Upper lobe of left lung (tissue), 6 donors: Measurements from ENCODE around the gene KRT82. TPM values are rescaled to one million over a fixed set of nuclear protein-coding genes. Genes with fewer than 3 reads are reported as not detected.

Source experiments
- ATAC-seq, 2 donors: fragments of 200-7000 bp; cut with Tn5 transposase; one replicate each; pipeline ENCODE4 v1.9.1; 2022; ENCODE audit warnings: mild to moderate bottlenecking in 2 of 2, moderate library complexity in 2 of 2; ENCODE audit not compliant: low FRiP score in 2 of 2
- DNase-seq, 2 donors: peaks; one replicate each; pipeline ENCODE4 v3.0.0-alpha.2; 2019 to 2020
- H3K27ac ChIP-seq, 4 donors: fragments of 200-600 bp; sonication (generic); one replicate each; pipeline ENCODE4 v1.5.1; 2016 to 2019
- H3K27me3 ChIP-seq, 4 donors: fragments of 200-600 bp; sonication (generic); one replicate each; pipeline ENCODE4 v1.5.1; 2017 to 2019
- H3K36me3 ChIP-seq, 4 donors: fragments of 200-600 bp; sonication (generic); one replicate each; pipeline ENCODE4 v1.5.1; 2016 to 2019
- H3K4me1 ChIP-seq, 4 donors: fragments of 200-600 bp; sonication (generic); one replicate each; pipeline ENCODE4 v1.5.1; 2018 to 2019
- H3K4me3 ChIP-seq, 4 donors: fragments of 200-600 bp; sonication (generic); one replicate each; pipeline ENCODE4 v1.5.1; 2017 to 2019; ENCODE audit warnings: mild to moderate bottlenecking in 2 of 4, moderate library complexity in 1 of 4
- H3K9me3 ChIP-seq, 4 donors: fragments of 200-600 bp; sonication (generic); one replicate each; pipeline ENCODE4 v1.5.1; 2018 to 2019
- CTCF ChIP-seq, 6 experiments: fragments of 450-650 bp in 4 of 6; fragments of 200-600 bp in 2 of 6; sonication (generic) in 2 of 6; IDR thresholded peaks; one replicate each; pipeline ENCODE4 v1.5.1; 2016 to 2019; ENCODE audit warnings: antibody characterized with exemption in 6 of 6
- EP300 ChIP-seq, 4 donors: sonication (generic); formaldehyde crosslinking; IDR thresholded peaks; one replicate each; pipeline ENCODE4 v1.5.1; 2017; ENCODE audit warnings: antibody characterized with exemption in 4 of 4, control low read depth in 2 of 4
- POLR2A ChIP-seq, 4 donors: fragments of 450-650 bp; IDR thresholded peaks; one replicate each; pipeline ENCODE4 v1.5.1; 2016 to 2017; ENCODE audit warnings: antibody characterized with exemption in 4 of 4, mild to moderate bottlenecking in 2 of 4
- POLR2AphosphoS5 ChIP-seq, 2 donors: sonication (generic); formaldehyde crosslinking; IDR thresholded peaks; one replicate each; pipeline ENCODE4 v1.5.1; 2017; ENCODE audit warnings: antibody characterized with exemption in 2 of 2
- WGBS, 2 donors: methylation state at CpG; one replicate each; pipeline ENCODE4 v1.1.5; 2017 to 2018; 5-methylcytosine and 5-hydroxymethylcytosine counted together
- total RNA-seq, 6 donors: library from RNA; depleted of rRNA in 4 of 6; stranded (reverse); fragments of >200 nt in 4 of 6; gene quantifications; one replicate each; pipeline versions ENCODE4 v1.1.0 to v1.2.1, GENCODE V29; 2016 to 2021
- donor health status: DM: no; HTN: no; CAD: no; lungs with moderate emphysema.
- donor health status: DM: no; HTN: yes; CAD: no; lungs with severe emphysema.

The KRT82 gene
- total RNA-seq, 6 donors from 2014 or later, result not detected

- Histone ChIP-seq H3K27ac (no peak overlapping the region), H3K9me3 (no peaks in the 10 kb centered on the region), H3K4me1 (no peaks in the 10 kb centered on the region), H3K27me3 (no peaks in the 10 kb centered on the region), H3K4me3 (no peak overlapping the region), H3K36me3 (no peaks in the 10 kb centered on the region)
- TF ChIP-seq CTCF (IDR thresholded peaks at IDR 0.05) (no peak), POLR2A (IDR thresholded peaks at IDR 0.05) (no peak), POLR2AphosphoS5 (IDR thresholded peaks at IDR 0.05) (no peak), EP300 (IDR thresholded peaks at IDR 0.05) (no peak)
- no peak for DNase-seq
- WGBS, 2 donors, result 78 to 99% methylated on average over 5 of the region's 5 CpGs
- ATAC-seq, result no peak
Measured at GRCh38 chr12:52425466-52425865, 19.3 kb upstream of the KRT82 start.

GRCh38 chr12:52423661-52424500, 17.7 kb upstream of the KRT82 start:
- 56 to 90% methylated on average over 2 to 10 of the region's 11 CpGs for WGBS, 2 donors
- TF ChIP-seq CTCF (IDR thresholded peaks at IDR 0.05) (no peak), POLR2A (IDR thresholded peaks at IDR 0.05) (no peak), EP300 (IDR thresholded peaks at IDR 0.05) (no peak), POLR2AphosphoS5 (IDR thresholded peaks at IDR 0.05) (no peak)
- H3K4me1 ChIP-seq, result no peaks in the 10 kb centered on the region
- peak in 1 of 2 donors; percentile 27 for ATAC-seq
- H3K27ac ChIP-seq, result peak overlapping the region in 2 of 4 donors; percentile 46 to 69
- H3K4me3 ChIP-seq, result no peak overlapping the region
- no peaks in the 10 kb centered on the region for H3K9me3 ChIP-seq
- DNase-seq, result no peak
- H3K27me3 ChIP-seq, result no peaks in the 10 kb centered on the region
- H3K36me3 ChIP-seq, result no peaks in the 10 kb centered on the region

- Histone ChIP-seq H3K9me3 (no peaks in the 10 kb centered on the region), H3K4me3 (no peak overlapping the region), H3K4me1 (no peaks in the 10 kb centered on the region), H3K27me3 (no peaks in the 10 kb centered on the region), H3K27ac (peak overlapping the region in 2 of 4 donors; percentile 46 to 69), H3K36me3 (no peaks in the 10 kb centered on the region)
- 52 to 57% methylated on average over 6 of the region's 6 CpGs for WGBS, 2 donors
- ATAC-seq (no peak), DNase-seq (no peak)
- TF ChIP-seq CTCF (IDR thresholded peaks at IDR 0.05) (no peak), POLR2A (IDR thresholded peaks at IDR 0.05) (no peak), POLR2AphosphoS5 (IDR thresholded peaks at IDR 0.05) (no peak), EP300 (IDR thresholded peaks at IDR 0.05) (no peak)
Measured at GRCh38 chr12:52423035-52423434, 16.9 kb upstream of the KRT82 start.

GRCh38 chr12:52419656-52420055, 13.5 kb upstream of the KRT82 start:
- no peak for TF ChIP-seq POLR2A (IDR thresholded peaks at IDR 0.05)
- no peak for TF ChIP-seq CTCF (IDR thresholded peaks at IDR 0.05)
- TF ChIP-seq EP300 (IDR thresholded peaks at IDR 0.05), result no peak
- TF ChIP-seq POLR2AphosphoS5 (IDR thresholded peaks at IDR 0.05), result no peak
- DNase-seq (no peak), ATAC-seq (no peak)
- WGBS, 2 donors, result 60 to 61% methylated on average over 1 of the region's 1 CpG
- Histone ChIP-seq H3K36me3 (no peaks in the 10 kb centered on the region), H3K27ac (no peak overlapping the region), H3K27me3 (no peaks in the 10 kb centered on the region), H3K9me3 (no peaks in the 10 kb centered on the region), H3K4me1 (peaks cover 0 to 9% (median 4%) of the 10 kb centered on the region in 4 donors), H3K4me3 (no peak overlapping the region)
